ENCODE data around the gene DNAJC1.

The DNAJC1 gene

GRCh38 chr10:21707498-21707897 lies 296.0 kb downstream of the DNAJC1 start:
- TF ChIP-seq CTCF (IDR thresholded peaks at IDR 0.05; ENCODE audit: borderline replicate concordance, control extremely low read depth, extremely low read depth, insufficient read depth, missing control alignments): no peak
- in situ Hi-C loops (cut with MboI; ENCODE audit: low sequenced_read_pairs, unreplicated experiment): no loop called here
- DNase-seq (ENCODE audit: low spot score): no peak

Data from GM13976 (cell line).